Stimulated activated CD8-positive, alpha-beta memory T cell treated with anti-CD3 and anti-CD28 coated beads, Interleukin-2, amount 100 ng/mL, for 1 hour (primary cell): Measurements from ENCODE around the gene FCER2.

Source experiments
- DNase-seq, 2 donors: peaks; one replicate each; pipeline ENCODE4 v3.0.0-alpha.2; 2020; ENCODE audit warnings: low read depth in 2 of 2

FCER2 gene

DNA sequence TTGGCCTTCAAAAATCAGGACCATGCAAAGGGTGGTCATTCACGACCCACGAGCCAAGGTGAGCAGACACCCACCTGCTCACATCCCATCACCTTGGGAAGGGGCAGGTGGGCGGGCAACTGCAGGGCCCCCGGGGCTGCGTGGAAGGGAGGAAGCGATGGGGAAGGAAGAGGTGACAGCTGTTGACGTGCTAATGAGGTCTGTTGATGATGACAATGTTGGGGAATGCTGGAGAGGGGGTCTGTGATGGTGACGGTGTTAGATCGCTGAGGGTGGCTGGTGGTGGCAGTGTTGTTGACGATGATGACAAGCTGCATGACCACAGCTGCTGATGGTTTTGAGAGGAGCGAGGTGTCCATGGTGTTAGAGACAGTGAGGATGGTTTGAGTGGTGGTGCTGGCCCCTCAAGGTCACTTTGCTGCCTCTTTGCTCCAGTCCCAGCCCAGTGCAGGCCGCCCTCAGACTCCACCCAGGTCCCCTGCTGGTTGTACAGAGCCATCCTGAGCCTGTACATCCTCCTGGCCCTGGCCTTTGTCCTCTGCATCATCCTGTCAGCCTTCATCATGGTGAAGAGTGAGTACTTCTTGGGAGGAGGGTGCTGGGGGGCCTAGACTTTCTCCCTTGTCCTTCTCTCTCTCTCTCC lies 24.1 kb downstream of the FCER2 start:
- no peak for DNase-seq

DNA sequence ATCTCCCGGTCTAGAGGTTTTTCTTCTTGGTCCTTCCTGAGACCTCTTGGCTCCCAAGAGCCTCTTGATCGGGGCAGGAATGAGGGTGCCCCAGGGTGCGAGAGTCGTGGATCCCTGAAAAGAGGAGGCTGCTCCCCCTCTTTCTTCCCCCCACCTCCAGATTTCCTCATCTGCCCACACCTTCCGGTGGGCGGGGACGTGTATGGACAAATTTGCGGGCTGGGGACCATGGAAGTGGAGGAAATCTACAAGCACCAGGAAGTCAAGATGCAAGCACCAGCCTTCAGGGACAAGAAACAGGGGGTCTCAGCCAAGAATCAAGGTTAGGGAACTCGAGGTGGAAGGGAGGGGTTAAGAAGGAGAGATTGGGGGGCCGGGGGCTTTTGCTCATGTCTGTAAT lies 25.1 kb downstream of the FCER2 start, which contains the start of gene MCEMP1:
Gene MCEMP1, plus strand, starts transcription at position 237 of the 400 bp plus-strand sequence. Its CDS starts 31 bp downstream, at position 268.
- DNase-seq = no peak

DNA sequence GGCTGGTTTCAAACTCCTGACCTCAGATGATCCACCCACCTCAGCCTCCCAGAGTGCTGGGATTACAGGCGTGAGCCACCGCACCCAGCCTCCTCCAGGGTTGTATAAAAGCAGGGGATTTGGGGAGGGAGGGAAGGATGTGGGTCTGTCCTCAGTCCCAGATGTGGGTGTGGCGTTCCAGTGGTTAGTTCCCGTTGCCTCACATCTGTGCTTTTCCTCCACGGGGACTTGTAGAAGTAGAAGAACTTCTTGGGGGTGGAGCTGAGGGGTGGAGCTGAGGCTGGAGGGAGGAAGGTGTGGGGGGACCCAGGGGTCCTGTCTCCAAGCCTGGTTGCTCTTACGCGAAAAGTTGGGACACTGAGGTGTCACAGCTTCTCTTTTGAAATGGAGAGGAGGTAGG lies 25.6 kb downstream of the FCER2 start:
- no peak for DNase-seq

DNA sequence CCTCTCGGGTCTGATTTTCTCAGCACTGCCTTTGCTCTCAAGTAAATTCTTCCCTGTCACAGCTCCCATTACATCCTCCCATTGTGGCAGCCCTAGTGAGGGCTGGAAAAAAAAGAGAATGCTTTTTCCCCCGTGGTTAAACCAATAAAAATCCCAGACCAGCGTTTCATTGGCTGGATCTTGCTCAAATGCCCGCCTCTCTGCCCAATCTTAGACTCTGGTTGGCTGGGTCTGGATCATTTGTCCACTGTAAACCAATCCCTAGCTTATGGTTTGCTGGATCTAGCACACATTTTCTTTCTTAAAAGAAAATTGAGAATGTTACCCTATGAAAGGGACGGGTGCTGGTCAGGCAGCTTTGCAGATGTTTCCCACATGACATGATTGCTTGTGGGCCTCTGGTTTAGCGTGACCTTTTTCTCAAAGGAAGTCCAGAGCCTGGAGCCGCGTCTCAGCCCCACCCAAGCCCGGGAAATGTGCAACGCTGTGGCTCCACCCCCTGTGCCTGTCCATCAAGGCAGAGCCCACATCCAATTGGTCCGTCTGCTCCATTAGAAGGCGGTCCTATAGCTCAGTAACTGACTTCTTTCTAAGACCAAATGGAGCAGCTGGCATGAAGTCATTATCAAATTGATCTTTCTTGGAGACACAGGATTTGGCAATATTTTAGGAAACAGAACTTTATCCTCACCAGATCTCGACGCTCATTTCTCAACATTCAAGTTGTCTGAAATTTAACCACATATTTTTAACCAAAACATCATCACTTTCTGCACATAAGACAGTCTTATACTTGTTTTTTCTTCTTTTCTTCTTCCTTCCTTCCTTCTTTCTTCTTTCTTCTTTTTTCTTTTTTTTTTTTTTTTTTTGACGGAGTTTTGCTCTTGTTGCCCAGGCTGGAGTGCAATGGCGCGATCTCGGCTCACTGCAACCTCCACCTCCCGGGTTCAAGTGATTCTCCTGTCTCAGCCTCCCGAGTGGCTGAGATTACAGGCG lies 27.6 kb downstream of the FCER2 start:
- DNase-seq = no peak

DNA sequence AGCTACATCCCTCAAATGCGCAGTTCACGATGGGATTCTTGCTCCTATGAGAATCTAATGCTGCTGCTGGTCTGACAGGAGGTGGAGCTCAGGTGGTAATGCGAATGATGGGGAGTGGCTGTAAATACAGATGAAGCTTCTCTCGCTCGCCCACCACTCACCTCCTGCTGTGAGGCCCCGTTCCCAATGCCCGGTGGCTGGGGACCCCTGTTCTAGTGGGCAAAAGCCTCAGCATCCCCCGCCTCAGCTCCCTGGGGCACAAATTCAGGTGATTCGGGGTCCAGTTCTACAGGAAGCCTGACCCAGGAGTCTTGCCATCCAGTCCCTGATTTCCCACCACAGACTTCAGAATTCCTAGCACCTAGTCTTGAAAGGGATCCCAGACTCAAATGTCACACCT lies 29.4 kb downstream of the FCER2 start:
- no peak for DNase-seq

DNA sequence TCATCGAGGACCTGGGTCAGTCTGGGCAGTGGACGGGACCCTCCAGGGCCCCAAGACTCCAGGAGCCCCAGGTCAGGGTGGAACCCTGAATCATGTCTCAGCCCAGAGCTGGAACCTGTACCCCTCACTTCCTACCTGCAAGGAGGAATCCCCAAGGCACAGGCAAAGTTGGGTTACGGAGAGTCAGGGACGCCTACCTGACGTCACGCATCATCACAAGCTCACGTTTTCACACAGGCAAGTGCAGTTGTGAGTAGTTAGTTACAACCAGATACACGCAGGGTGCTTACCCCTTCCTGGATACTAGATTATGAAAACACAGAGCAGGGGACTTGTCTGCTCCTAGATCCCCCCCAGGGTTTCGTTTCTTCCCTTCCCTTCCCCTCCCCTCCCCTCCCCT lies 31.1 kb downstream of the FCER2 start:
- DNase-seq = no peak

DNA sequence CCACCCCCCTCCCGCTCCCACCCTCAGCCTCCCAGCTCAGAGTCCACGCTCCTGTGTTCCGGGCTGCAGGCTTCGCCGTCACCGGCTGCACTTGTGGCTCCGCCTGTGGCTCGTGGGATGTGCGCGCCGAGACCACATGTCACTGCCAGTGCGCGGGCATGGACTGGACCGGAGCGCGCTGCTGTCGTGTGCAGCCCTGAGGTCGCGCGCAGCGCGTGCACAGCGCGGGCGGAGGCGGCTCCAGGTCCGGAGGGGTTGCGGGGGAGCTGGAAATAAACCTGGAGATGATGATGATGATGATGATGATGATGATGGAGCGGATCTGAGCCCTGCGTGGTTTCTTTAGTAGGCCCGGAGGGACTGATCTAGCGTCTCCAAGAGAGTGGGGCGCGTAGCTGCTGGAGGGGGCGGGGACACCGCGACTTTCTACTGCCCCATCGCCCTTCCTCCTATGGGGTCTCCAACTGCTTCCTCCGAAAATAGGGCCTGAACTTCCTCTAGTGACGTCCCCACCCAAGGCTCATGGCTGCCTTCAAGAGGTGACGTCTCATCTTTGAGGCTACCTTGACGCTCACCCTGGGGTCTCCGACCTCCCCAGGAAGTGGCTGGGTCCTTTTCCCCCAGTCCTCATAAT lies 31.7 kb downstream of the FCER2 start:
- DNase-seq = no peak

DNA sequence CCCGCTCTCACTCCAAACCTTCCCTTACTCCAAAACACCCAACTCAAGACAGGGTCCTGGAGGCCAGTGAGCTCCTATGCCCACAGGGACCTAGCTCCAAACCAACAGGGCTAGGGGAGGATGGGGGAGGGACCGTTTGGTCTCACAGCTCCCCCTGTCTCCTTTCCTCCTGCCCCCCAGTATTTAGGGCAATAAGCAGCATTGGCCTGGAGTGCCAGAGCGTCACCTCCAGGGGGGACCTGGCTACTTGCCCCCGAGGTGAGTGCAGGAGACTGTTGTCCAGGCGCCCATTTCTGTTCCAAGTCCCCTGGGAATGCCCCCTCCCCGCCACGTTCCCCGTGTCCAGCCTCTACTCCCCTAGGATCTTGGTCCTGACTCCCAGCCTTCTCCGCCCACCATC lies 32.3 kb downstream of the FCER2 start:
- no peak for DNase-seq

DNA sequence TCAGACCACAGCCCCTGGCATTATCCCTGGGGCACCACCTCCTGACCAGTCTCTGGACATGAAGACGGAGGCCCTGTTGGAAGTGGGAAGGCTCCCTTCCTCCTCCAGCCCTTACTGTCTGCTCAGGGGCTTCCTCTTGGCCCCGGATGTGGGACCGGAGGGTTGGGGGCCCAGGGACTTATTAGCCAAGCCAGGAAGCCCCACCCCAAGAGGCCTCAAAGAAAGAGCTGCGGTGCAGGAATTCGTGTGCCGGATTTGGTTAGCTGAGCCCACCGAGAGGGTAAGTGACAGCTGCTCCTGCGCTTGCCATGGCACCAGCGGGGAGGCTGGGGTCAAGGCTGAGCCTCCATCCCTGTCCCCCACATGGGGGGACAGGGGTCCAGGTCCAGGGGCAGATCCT lies 33.1 kb downstream of the FCER2 start, which contains the start of gene RETN:
Gene RETN, plus strand, starts transcription at position 208 of the 400 bp plus-strand sequence. CDS start 278 bp downstream, outside the sequence.
- no peak for DNase-seq

DNA sequence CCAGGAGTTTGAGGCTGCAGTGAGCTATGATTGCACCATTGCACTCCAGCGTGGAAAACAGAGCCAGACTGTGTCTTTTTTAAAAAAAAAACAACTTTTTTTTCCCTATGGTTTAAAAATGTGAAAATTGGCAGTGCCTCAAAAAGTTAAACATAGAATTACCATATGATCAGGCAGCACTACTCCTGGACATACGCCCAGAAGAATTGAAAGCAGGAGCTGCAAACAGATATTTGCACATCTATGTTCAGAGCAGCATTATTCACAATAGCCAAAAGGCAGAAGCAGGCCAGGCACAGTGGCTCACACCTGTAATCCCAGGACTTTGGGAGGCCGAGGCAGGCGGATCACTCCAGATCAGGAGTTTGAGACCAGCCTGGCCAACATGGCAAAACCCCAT lies 36.9 kb downstream of the FCER2 start:
- DNase-seq = no peak

DNA sequence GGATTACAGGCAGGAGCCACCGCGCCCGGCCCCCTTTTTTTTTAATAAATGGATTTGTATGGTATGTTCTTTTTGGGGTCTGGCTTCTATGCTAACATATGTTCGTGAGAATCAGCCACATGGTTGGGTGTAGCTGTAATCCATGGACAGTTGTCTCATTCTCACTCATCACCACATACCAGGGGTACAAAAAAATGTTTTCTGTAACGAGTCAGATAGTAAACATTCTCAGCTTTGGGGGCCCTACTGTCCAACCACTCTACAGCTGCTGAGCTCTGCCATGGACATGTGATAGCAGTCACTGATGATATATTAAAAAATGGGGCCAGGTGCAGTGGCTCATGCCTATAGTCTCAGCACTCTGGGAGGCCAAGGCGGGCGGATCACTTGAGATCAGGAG lies 38.2 kb downstream of the FCER2 start:
- no peak for DNase-seq

DNA sequence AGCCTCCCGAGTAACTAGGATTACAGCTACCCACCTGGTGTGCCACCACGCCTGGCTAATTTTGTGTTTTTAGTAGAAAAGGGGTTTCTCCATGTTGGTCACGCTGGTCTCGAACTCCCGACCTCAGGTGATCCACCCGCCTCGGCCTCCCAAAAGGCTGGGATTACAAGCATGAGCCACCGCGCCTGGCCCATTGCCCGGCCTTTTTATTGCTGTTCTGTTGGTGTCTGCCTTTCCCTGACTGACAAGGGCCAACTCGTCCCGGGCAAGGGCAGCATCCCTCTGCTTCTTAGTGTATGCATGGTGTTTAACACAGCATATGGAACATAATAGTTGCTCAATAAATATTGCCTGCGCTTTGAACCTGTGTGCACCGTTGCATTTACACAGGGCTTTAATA lies 39.3 kb downstream of the FCER2 start:
- DNase-seq = no peak

DNA sequence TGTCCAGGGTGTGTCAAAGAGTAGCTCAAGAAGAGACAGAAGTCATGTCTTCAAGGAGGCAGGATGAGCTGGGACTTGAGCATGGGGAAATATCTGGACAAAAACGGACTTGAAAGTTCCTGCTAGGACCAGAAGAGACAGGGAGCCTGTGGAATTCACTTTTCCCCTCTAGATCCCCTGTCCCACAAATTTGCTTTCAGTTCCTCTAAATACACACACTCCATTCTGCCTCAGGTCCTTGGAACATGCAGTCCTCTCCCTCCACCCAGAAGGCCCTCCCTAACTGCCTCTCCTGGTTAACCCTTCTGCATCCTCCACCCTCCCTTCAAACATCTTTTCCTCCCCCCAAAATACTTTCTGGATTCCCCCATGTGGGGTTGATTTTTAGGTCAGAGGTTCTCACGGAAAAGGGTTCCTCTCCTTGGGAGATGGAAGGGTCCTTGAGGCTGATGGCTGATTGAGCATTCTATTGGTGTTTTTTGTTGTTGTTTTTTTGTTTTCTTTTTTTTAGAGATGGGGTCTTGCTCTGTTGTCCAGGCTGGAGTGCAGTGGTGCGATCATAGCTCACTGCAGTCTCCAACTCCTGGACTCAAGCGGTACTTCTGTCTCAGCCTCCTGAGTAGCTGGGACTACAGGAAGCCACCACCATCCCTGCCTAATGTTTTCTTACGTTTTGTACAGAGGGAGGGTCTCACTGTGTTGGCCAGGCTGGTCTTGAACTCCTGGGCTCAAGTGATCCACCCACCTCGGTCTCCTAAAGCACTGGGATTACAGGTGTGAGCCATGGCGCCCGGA lies 40.0 kb downstream of the FCER2 start:
- DNase-seq = no peak

DNA sequence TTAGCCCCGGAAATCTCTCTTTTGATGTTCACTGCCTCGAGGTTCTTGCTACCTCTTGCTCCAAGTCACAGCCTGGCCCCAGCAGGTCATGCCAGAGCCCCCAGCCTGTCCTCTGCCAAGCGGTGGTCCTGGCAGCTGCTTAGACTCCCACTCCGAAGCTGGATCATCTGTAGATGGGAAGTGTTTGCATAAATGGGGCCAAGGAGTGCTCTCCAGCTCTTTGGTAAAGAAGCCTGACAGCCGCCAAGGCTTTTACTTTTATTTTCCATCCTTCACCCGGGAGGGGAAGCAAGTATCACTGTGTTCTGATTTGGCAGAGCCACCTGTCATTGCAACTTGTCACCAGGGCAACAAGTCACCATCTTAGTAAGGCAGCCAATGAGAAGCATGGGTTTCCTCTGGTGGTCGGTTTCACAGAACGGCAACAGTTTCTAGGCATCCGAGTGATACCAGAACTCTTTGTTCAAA lies 43.7 kb downstream of the FCER2 start:
- no peak for DNase-seq

DNA sequence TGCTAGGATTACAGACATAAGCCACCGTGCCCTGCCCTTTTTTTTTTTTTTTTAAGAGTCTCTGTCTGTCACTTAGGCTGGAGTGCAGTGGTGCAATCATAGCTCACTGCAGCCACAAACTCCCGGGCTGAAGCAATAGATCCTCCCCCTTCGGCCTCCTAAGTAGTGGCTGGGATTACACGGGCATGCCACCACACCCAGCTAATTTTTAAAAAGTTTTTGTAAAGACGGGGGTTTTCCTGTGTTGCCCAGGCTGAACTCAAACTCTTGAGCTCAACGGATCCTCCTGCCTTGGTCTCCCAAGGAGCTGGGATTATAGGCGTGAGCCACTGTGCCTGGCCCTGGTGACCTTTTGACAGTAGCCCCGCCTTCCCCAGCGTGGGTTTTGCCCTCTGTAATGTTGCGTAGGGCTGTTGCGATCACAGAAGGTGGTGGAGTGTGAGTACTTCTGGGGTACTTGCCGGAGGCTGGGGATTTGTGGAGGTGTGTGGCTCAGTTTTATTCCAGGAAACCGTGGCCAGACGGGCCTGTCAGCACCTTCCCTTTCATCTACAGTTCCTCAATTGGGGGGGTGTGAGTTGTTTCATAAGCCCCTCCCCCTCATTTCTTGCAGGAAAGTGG lies 44.7 kb downstream of the FCER2 start:
- no peak for DNase-seq

DNA sequence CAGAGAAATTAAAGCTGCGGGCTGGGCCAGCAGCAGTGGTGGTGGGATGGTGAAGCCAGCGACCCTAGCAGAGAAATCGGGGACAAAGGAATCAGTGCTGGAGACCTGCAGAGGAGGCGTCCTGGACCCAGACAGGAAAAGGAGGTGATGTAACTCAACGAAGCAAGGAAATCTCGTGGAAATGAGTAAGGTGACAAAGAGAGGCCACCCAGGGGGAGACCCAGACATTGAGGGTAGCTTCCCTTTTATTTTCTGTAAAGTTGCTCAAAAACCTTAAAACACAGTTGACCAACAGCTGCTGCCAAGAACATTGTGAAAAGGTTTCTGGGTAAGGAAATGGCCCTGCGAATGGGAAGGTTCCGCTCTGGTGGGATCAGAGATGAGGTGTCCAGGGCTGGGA lies 46.4 kb downstream of the FCER2 start:
- no peak for DNase-seq

DNA sequence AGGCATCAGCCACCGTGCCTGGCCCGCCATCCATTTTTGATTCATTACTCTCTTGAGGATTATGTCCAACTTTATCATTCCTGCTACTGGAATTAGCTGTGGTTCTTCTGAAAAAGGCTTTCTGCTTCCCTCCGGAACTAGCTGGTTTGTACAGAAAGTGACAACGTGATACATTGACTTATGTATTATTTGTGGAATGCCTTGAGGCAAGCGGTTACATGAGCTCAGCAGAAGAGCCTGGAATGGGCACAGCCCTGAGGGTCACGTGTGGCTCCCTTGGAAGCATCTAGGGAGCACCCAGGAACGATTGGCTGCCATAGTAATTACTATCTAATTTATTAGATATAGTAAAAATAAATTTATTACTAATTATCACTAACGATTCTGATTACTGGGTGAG lies 47.5 kb downstream of the FCER2 start:
- no peak for DNase-seq

DNA sequence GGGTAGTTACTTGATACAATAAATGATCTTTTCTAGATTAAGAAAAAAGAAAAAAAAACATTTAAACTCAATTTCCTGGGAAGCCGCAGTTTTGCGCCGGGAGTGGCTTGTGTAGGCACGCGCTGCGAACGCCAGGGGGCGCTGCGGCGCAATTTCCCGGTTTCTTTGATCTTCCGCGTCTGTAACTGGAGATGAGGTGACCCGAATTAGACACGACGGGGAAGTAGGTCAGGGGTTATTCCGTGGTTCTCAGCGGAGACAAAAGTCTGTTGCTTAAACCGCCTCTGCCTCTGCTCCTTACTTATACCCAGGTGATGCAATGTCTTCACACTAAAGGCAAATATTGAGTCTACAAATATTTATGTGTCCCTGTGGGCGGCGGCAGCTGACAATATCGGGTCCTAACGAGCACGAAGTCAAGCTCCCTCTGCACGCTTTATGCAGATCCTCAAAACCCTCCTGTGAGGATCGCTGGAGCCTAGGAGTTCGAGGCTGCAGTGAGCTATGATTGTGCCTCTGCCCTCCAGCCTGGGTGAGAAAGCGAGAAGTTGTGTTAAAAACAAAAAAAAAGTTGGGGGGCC lies 49.8 kb downstream of the FCER2 start:
- DNase-seq = peak; percentile 76 to 82

DNA sequence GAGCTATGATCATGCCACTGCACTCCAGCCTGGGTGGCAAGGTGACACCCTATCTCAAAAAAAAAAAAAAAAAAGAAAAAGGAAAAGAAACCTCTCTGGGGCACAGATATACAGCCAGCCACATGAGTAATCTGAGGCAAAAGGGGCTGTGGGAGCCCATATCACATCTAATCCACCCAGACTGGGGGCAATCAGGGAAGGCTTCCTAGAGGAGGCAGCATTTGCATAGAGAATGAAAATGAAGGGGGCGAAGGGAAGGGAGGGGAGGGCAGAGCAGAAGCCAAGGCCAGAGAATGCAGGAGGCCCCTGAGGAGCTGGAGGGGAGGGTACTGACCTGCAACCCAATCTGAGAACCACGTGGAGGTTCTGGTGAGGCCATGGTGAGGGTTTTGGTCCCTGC lies 51.8 kb downstream of the FCER2 start:
- DNase-seq = no peak

DNA sequence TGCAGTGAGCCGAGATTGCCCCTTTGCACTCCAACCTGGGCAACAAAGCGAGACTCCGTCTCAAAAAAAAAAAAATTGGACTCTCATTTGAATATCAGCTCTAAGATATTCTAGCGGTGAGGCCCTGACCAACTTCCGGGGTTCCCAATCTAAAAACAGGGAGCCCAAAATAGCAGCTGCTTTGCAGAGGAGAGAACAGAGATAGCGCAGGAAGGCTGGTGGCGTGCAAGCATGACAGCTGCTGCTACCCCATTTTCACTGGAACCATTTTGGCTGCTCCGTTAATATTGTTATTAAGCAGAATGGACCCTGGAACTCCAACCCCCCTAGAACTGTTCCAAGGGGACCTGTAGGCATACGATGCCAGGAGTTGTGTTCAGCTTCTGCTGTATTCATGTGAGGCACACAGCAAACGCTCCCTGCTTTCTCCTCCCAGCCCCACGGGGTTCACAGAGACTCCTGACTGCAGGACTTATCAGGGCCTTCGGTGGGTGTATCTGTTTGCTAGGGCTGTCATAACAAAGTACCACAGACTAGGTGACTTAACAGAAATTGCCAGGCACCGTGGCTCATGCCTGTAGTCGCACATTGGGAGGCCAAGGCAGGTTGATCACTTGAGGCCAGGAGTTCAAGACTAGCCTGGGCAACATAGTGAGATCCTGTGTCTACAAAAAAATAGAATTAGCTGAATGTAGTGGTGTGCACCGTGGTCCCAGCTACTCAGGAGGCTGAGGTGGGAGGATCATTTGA lies 53.5 kb downstream of the FCER2 start:
- no peak for DNase-seq
